Loucy (cell line): Measurements from ENCODE around the gene ARF1.

ENCODE experiments used
- EZH2phosphoT487 ChIP-seq: fragments of 200-600 bp; IDR thresholded peaks from 2 replicates; pipeline ENCODE4 v1.6.1; 2018; ENCODE audit warnings: antibody characterized with exemption, mild to moderate bottlenecking, moderate library complexity, borderline replicate concordance
- TF ChIP-seq, protein P1 (sequence below): fragments of 200-600 bp; sonication (generic); conservative IDR thresholded peaks from 2 replicates; pipeline ENCODE4 v1.5.1; 2014; ENCODE audit warnings: mild to moderate bottlenecking, antibody characterized with exemption, low read length

DNA sequence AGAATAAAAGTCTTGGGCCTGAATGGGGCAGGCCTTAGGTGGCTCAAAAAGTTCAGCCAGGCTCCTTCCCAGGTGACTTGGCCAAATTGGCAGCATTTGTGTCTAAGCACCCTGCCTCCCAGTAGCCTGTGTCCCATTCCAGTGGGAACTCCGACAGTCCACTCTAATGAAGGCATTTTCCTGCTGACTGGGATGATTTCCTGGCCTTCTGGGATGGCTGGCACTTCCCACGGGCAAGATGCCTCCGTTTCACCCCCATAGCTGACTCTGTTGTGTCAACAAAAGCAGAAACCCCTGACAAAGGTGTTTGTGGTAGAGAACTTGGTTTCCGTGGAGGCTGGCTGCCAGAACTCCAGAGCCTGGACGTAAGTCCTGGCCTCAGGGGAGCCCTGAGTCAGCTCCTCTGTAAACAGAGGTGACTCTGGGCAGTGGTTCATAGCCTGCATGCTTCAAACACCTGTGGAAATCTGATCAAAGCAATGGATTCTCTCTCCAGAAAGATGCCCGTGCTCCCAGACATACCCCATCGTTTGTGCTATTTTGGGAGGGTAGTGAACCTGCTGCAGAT, 39.1 kb upstream of the ARF1 start:
- TF ChIP-seq, protein P1, sequence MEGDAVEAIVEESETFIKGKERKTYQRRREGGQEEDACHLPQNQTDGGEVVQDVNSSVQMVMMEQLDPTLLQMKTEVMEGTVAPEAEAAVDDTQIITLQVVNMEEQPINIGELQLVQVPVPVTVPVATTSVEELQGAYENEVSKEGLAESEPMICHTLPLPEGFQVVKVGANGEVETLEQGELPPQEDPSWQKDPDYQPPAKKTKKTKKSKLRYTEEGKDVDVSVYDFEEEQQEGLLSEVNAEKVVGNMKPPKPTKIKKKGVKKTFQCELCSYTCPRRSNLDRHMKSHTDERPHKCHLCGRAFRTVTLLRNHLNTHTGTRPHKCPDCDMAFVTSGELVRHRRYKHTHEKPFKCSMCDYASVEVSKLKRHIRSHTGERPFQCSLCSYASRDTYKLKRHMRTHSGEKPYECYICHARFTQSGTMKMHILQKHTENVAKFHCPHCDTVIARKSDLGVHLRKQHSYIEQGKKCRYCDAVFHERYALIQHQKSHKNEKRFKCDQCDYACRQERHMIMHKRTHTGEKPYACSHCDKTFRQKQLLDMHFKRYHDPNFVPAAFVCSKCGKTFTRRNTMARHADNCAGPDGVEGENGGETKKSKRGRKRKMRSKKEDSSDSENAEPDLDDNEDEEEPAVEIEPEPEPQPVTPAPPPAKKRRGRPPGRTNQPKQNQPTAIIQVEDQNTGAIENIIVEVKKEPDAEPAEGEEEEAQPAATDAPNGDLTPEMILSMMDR: no peak
- no peak for TF ChIP-seq EZH2phosphoT487
